Activated CD4-positive, alpha-beta T cell treated with anti-CD3 and anti-CD28 coated beads for 36 hours (primary cell): Measurements from ENCODE around the gene CHAD. TPM values are rescaled to one million over a fixed set of nuclear protein-coding genes. Genes with fewer than 3 reads are reported as not detected.
A peak's percentile ranks its signal among the peaks of the same experiment; 100 is the strongest.
"Not testable (repeated sequence)": the region's sequence is repeated elsewhere in the genome, so short reads cannot be mapped to it uniquely, and the experiment has no call there.

ENCODE experiments used
- ATAC-seq: fragments of 200-7000 bp; cut with Tn5 transposase; one replicate; pipeline ENCODE4 v1.10.0; 2021; ENCODE audit warnings: mild to moderate bottlenecking, moderate library complexity
- CTCF ChIA-PET: fragments of 350-600 bp; sonication (Branson Sonifier 250); formaldehyde crosslinking; loops from one replicate; lab custom pipeline; 2021; ENCODE audit warnings: antibody characterized with exemption; lab: Charles Lee
- POLR2A ChIA-PET: fragments of 350-600 bp; sonication (Branson Sonifier 250); formaldehyde crosslinking; loops from one replicate; lab custom pipeline; 2021; ENCODE audit warnings: antibody characterized with exemption, inconsistent platforms; lab: Charles Lee
- DNase-seq: peaks from one replicate; pipeline ENCODE4 v3.0.0-alpha.2; 2020
- H3K27ac Mint-ChIP-seq: one replicate; pipeline ENCODE4 v1.8.0; 2021; ENCODE audit warnings: mixed read lengths
- H3K27me3 Mint-ChIP-seq: one replicate; pipeline ENCODE4 v1.8.0; 2021; ENCODE audit warnings: mixed read lengths
- H3K36me3 Mint-ChIP-seq: one replicate; pipeline ENCODE4 v1.8.0; 2021; ENCODE audit warnings: low read depth, mixed read lengths
- H3K4me1 Mint-ChIP-seq: one replicate; pipeline ENCODE4 v1.8.0; 2021; ENCODE audit warnings: mixed read lengths
- H3K4me3 Mint-ChIP-seq: one replicate; pipeline ENCODE4 v1.8.0; 2021; ENCODE audit warnings: mild to moderate bottlenecking, moderate library complexity, mixed read lengths
- H3K9me3 Mint-ChIP-seq: one replicate; pipeline ENCODE4 v1.8.0; 2021; ENCODE audit warnings: low read depth, mixed read lengths
- intact Hi-C, 2 experiments: fragments of 100-400 bp; cut with DNase I in 1 of 2; cut with micrococcal nuclease in 1 of 2; formaldehyde crosslinking; loops; one replicate each; pipeline versions ENCODE4 v1.14.2 to v1.15.1; 2022 to 2024; cut with DNase I, micrococcal nuclease
- total RNA-seq, 2 experiments: library from RNA; stranded (reverse); gene quantifications; one replicate each; pipeline ENCODE4 v1.2.3, GENCODE V29; 2021

Gene CHAD
- total RNA-seq, 2 experiments from 2014 or later = not detected

- no peak overlapping the region for H3K4me3 Mint-ChIP-seq
- H3K9me3 Mint-ChIP-seq = no peaks in the 10 kb centered on the region
- no peaks in the 10 kb centered on the region for H3K4me1 Mint-ChIP-seq
- no peaks in the 10 kb centered on the region for H3K36me3 Mint-ChIP-seq
- no peak overlapping the region for H3K27ac Mint-ChIP-seq
- ChIA-PET CTCF (no interaction called here), POLR2A (no interaction called here)
- no peak for ATAC-seq
- H3K27me3 Mint-ChIP-seq = no peaks in the 10 kb centered on the region
- DNase-seq = no peak
- intact Hi-C loops = no loop called here
Measured at GRCh38 chr17:50439008-50439407, 29.7 kb downstream of the CHAD start.

- Mint-ChIP-seq H3K36me3 (no peaks in the 10 kb centered on the region), H3K27me3 (no peaks in the 10 kb centered on the region), H3K4me1 (no peaks in the 10 kb centered on the region), H3K27ac (no peak overlapping the region), H3K9me3 (no peaks in the 10 kb centered on the region), H3K4me3 (no peak overlapping the region)
- CTCF ChIA-PET = interaction anchor here (0.5 to 0.9 kb wide), 3 partner anchors 40 to 612 kb away, joined by 3 to 4 read pairs (median 4); partner anchors contain the start of gene LRRC59
- DNase-seq (no peak), ATAC-seq (no peak)
- intact Hi-C loops = no loop called here
- POLR2A ChIA-PET = no interaction called here
Measured at GRCh38 chr17:50437409-50437808, 31.3 kb downstream of the CHAD start.

GRCh38 chr17:50432125-50432762 is 36.4 kb downstream of the CHAD start:
- DNase-seq (no peak), ATAC-seq (no peak)
- Mint-ChIP-seq H3K36me3 (no peaks in the 10 kb centered on the region), H3K9me3 (no peaks in the 10 kb centered on the region), H3K27me3 (no peaks in the 10 kb centered on the region), H3K4me1 (peaks cover 6% of the 10 kb centered on the region), H3K27ac (no peak overlapping the region), H3K4me3 (no peak overlapping the region)
- CTCF ChIA-PET = interaction anchor here (0.8 to 2.0 kb wide), 2 partner anchors 35 to 89 kb away, joined by 3 to 6 read pairs; partner anchors contain the start of gene LRRC59
- POLR2A ChIA-PET = interaction anchor here (0.6 kb wide), 1 partner anchor 35 kb away, joined by 4 read pairs; the partner anchor contains the start of gene LRRC59
- intact Hi-C loops = no loop called here

DNA sequence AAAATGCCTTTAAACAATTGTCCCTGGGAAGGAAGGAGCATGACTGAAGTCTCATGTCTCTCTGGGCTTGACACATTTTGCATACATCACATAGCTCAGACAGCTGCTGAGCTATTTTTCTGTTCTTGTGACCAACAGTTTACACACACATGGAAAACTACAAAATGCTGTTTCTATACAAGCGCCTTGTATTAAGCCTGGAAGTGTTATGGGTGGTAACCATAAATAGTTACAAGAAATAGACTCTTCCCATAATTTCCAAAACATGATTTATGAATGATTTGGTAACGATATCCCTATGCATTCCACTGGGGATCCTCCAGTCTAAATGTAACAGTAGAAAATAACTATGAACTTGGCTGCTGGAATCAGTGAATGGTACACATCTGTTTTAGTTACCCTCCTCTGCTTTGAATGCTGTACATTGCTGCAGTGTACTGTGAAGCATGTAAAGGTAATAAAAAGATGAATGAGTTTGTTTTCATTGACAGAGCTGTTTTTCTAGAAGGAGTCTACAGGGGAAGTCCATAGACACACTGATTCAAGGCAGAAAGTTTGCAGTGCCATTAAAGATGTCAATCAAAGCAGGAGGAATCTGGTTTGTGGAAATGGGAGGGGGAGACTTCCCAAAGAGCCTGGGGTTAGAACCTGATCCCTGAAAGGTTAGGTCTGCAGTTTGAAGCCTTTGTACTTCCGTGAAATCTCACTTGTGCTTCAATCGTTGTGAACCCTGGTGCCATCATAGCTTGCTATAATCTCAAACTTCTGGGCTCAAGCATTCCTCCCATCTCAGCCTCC is 37.7 kb downstream of the CHAD start:
- H3K27ac Mint-ChIP-seq = no peak overlapping the region

GRCh38 chr17:50429793-50430192 is 38.9 kb downstream of the CHAD start:
- DNase-seq (no peak), ATAC-seq (no peak)
- no peak overlapping the region for H3K27ac Mint-ChIP-seq
- ChIA-PET CTCF (interaction anchor here (0.7 to 1.3 kb wide), 3 partner anchors 14 to 453 kb away, joined by 3 to 4 read pairs (median 3); no protein-coding TSS in a partner anchor), POLR2A (interaction anchor here (0.6 kb wide), 1 partner anchor 52 kb away, joined by 3 read pairs; no protein-coding TSS in a partner anchor)
- H3K9me3 Mint-ChIP-seq = no peaks in the 10 kb centered on the region
- H3K4me3 Mint-ChIP-seq = no peak overlapping the region
- no peaks in the 10 kb centered on the region for H3K36me3 Mint-ChIP-seq
- intact Hi-C loops = no loop called here
- peaks cover 20% of the 10 kb centered on the region for H3K4me1 Mint-ChIP-seq
- no peaks in the 10 kb centered on the region for H3K27me3 Mint-ChIP-seq

More for the DNA sequence above, 37.7 kb downstream of the CHAD start:
- no peaks in the 10 kb centered on the region for H3K36me3 Mint-ChIP-seq
- H3K9me3 Mint-ChIP-seq = no peaks in the 10 kb centered on the region
- intact Hi-C loops = no loop called here
- H3K4me1 Mint-ChIP-seq = peaks cover 14% of the 10 kb centered on the region
- H3K4me3 Mint-ChIP-seq = no peak overlapping the region
- no peak for DNase-seq
- no peaks in the 10 kb centered on the region for H3K27me3 Mint-ChIP-seq
- CTCF ChIA-PET = interaction anchor here (0.6 to 2.0 kb wide), 5 partner anchors 15 to 376 kb away, joined by 3 to 6 read pairs (median 4); partner anchors contain the start of gene LRRC59
- ATAC-seq = no peak
- POLR2A ChIA-PET = no interaction called here

DNA sequence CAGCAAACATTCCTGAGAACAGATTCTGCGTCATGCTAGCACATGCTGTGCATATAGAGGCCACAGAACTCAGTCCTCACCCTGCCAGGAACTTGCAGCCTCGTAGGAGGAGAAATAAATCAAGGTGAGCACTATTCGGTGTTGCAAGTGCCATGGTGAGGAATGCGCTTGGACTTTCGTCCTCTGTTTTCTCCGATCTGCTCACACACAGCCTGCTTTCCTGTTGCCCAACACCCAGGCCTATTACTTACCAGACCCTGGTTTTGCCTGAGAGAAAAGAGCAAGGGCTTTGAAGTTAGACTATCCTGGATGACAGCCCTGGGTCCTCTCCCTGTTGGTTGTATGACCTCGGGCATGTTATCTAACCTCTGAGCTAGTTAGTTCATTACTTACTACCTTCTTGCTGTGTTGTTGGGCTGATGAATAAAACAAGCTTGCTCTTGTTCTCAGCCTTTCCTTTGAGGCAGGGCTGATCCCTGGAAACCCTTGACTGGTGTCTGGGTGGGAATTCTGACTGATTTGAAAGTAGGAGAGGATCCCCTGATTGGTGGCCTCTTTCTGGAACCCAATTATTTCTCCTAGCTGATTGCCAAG is 39.8 kb downstream of the CHAD start:
- H3K4me3 Mint-ChIP-seq = no peak overlapping the region
- no peak overlapping the region for H3K27ac Mint-ChIP-seq
- ChIA-PET CTCF (interaction anchor here (0.6 to 4.1 kb wide), 3 partner anchors 32 to 454 kb away, joined by 3 to 22 read pairs (median 3); partner anchors contain the start of gene LRRC59), POLR2A (no interaction called here)
- no peaks in the 10 kb centered on the region for H3K9me3 Mint-ChIP-seq
- intact Hi-C loops = no loop called here
- H3K27me3 Mint-ChIP-seq = no peaks in the 10 kb centered on the region
- DNase-seq (no peak), ATAC-seq (no peak)
- H3K36me3 Mint-ChIP-seq = no peaks in the 10 kb centered on the region
- peaks cover 20% of the 10 kb centered on the region for H3K4me1 Mint-ChIP-seq

DNA sequence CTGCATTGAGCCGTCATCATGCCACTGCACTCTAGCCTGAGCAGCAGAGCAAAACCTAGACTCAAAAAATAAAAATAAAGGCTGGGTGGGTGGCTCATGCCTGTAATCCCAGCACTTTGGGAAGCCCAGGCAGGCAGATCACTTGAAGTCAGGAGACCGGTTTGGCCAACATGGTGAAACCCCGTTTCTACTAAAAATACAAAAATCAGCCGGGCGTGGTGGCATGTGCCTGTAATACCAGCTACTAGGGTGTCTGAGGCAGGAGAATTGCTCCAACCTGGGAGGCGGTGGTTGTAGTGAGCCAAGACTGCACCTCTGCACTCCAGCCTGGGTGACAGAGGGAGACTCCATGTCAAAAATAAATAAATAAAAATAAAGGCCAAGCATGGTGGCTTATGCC is 40.6 kb downstream of the CHAD start:
- H3K36me3 Mint-ChIP-seq, intact Hi-C loops, DNase-seq, H3K4me3 Mint-ChIP-seq, H3K27me3 Mint-ChIP-seq, H3K27ac Mint-ChIP-seq, ATAC-seq, H3K9me3 Mint-ChIP-seq: not testable (repeated sequence)
- ChIA-PET CTCF (interaction anchor here (0.6 to 4.1 kb wide), 2 partner anchors 31 to 39 kb away, joined by 3 to 22 read pairs; partner anchors contain the start of gene LRRC59), POLR2A (interaction anchor here (0.7 kb wide), 1 partner anchor 132 kb away, joined by 3 read pairs; no protein-coding TSS in a partner anchor)
- H3K4me1 Mint-ChIP-seq = peaks cover 20% of the 10 kb centered on the region

- Mint-ChIP-seq H3K27me3 (no peaks in the 10 kb centered on the region), H3K27ac (peak overlapping the region; percentile 48)
- CTCF ChIA-PET = interaction anchor here (0.6 to 4.1 kb wide), 6 partner anchors 9 to 741 kb away, joined by 3 to 22 read pairs (median 4); partner anchors contain the start of genes COL1A1 and LRRC59
Measured at GRCh38 chr17:50426814-50427787, 41.6 kb downstream of the CHAD start.

DNA sequence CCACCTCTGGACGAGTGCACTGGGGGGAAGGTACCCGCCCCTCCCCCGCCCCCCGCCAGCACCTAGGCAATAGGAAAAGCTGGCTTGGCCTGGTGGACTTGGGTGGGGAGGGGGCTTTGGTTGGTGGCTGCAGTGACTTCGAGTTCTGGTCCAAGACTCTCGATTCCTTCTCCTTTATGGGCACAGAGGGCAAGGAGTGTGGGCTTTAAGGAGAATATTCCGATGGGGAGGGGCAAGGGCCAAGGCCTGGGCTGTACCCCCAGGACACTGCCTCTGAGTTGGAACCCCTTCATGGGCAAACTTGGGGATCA is 42.3 kb downstream of the CHAD start:
- H3K9me3 Mint-ChIP-seq = no peaks in the 10 kb centered on the region
- no peak for DNase-seq
- ChIA-PET CTCF (interaction anchor here (0.6 to 4.1 kb wide), 4 partner anchors 29 to 742 kb away, joined by 3 to 22 read pairs (median 6); partner anchors contain the start of genes COL1A1 and LRRC59), POLR2A (interaction anchor here (0.6 kb wide), 1 partner anchor 83 kb away, joined by 8 read pairs; no protein-coding TSS in a partner anchor)
- no peak for ATAC-seq
- H3K36me3 Mint-ChIP-seq = no peaks in the 10 kb centered on the region
- intact Hi-C loops = loop anchor here in 1 of 2 experiments (1.0 to 2.0 kb wide), 4 partner anchors 29 to 280 kb away; partner anchors contain the start of genes ANKRD40, EME1, LRRC59 and MRPL27
- no peaks in the 10 kb centered on the region for H3K27me3 Mint-ChIP-seq
- H3K27ac Mint-ChIP-seq = peak overlapping the region; percentile 48
- peak overlapping the region; percentile 76 for H3K4me3 Mint-ChIP-seq
- H3K4me1 Mint-ChIP-seq = peaks cover 27% of the 10 kb centered on the region

More at GRCh38 chr17:50426814-50427787, 41.6 kb downstream of the CHAD start:
- Mint-ChIP-seq H3K9me3 (no peaks in the 10 kb centered on the region), H3K4me1 (peaks cover 23% of the 10 kb centered on the region), H3K4me3 (peak overlapping the region; percentile 76), H3K36me3 (no peaks in the 10 kb centered on the region)
- DNase-seq = peak; percentile 46
- peak; percentile 48 for ATAC-seq
- intact Hi-C loops = loop anchor here in 1 of 2 experiments (1.0 to 2.0 kb wide), 4 partner anchors 30 to 280 kb away; partner anchors contain the start of genes ANKRD40, EME1, LRRC59 and MRPL27
- POLR2A ChIA-PET = interaction anchor here (0.6 to 0.7 kb wide), 2 partner anchors 84 to 133 kb away, joined by 3 to 8 read pairs; no protein-coding TSS in a partner anchor
